Esophagus muscularis mucosa (tissue), 4 donors: ENCODE data around the gene CEP131. TPM values are rescaled to one million over a fixed set of nuclear protein-coding genes. Genes with fewer than 3 reads are reported as not detected.

ENCODE experiments used
- DNase-seq: peaks from one replicate; pipeline ENCODE4 v3.0.0-alpha.2; 2017; ENCODE audit errors: extremely low spot score
- H3K27ac ChIP-seq, 4 donors: fragments of 200-600 bp; sonication (generic); replicated peaks in 1 of 4; 1 replicate in 3 of 4; 2 replicates in 1 of 4; pipeline ENCODE4 v1.5.1; 2016 to 2019; ENCODE audit warnings: mild to moderate bottlenecking in 1 of 4
- H3K27me3 ChIP-seq, 4 donors: fragments of 200-600 bp; sonication (generic); one replicate each; pipeline versions ENCODE4 v1.5.1 to v1.6.0; 2016 to 2019
- H3K36me3 ChIP-seq, 4 donors: fragments of 200-600 bp; sonication (generic); one replicate each; pipeline ENCODE4 v1.5.1; 2016 to 2019
- H3K4me1 ChIP-seq, 4 donors: fragments of 200-600 bp; sonication (generic); one replicate each; pipeline ENCODE4 v1.5.1; 2016 to 2019
- H3K4me3 ChIP-seq, 4 donors: fragments of 200-600 bp; sonication (generic); 1 replicate in 2 of 4; 2 replicates in 2 of 4; pipeline ENCODE4 v1.5.1; 2016 to 2019; ENCODE audit warnings: mild to moderate bottlenecking in 4 of 4, moderate library complexity in 1 of 4
- H3K9me3 ChIP-seq, 4 donors: fragments of 200-600 bp; sonication (generic); 1 replicate in 3 of 4; 2 replicates in 1 of 4; pipeline ENCODE4 v1.5.1; 2016 to 2019
- EP300 ChIP-seq: sonication (generic); formaldehyde crosslinking; IDR thresholded peaks from one replicate; pipeline ENCODE4 v1.6.1; 2017; ENCODE audit warnings: antibody characterized with exemption
- POLR2A ChIP-seq: fragments of 450-650 bp; IDR thresholded peaks from one replicate; pipeline ENCODE4 v1.6.1; 2017; ENCODE audit warnings: antibody characterized with exemption, moderate library complexity, mild to moderate bottlenecking, low read depth
- POLR2AphosphoS5 ChIP-seq, 2 donors: sonication (generic); formaldehyde crosslinking; IDR thresholded peaks; one replicate each; pipeline ENCODE4 v1.6.1; 2017; ENCODE audit warnings: antibody characterized with exemption in 2 of 2
- WGBS: methylation state at CpG from one replicate; pipeline ENCODE4 v1.1.5; 2018; 5-methylcytosine and 5-hydroxymethylcytosine counted together
- intact Hi-C: fragments of 100-400 bp; cut with DNase I; formaldehyde crosslinking; loops from one replicate; pipeline ENCODE4 v1.15.1; 2023
- total RNA-seq, 4 donors: library from RNA; depleted of rRNA; stranded (reverse); fragments of >200 nt; gene quantifications; one replicate each; pipeline versions ENCODE4 v1.1.0 to v1.2.1, GENCODE V29; 2016
- TF ChIP-seq, protein P1 (sequence below), 3 experiments: fragments of 200-600 bp in 2 of 3; fragments of 450-650 bp in 1 of 3; sonication (generic) in 2 of 3; IDR thresholded peaks; one replicate each; pipeline ENCODE4 v1.5.1; 2017 to 2019; ENCODE audit warnings: antibody characterized with exemption in 3 of 3, mild to moderate bottlenecking in 2 of 3, moderate library complexity in 1 of 3

Gene CEP131
- total RNA-seq, 4 donors from 2014 or later: 4.5 to 10.6 (median 8.9) TPM

DNA sequence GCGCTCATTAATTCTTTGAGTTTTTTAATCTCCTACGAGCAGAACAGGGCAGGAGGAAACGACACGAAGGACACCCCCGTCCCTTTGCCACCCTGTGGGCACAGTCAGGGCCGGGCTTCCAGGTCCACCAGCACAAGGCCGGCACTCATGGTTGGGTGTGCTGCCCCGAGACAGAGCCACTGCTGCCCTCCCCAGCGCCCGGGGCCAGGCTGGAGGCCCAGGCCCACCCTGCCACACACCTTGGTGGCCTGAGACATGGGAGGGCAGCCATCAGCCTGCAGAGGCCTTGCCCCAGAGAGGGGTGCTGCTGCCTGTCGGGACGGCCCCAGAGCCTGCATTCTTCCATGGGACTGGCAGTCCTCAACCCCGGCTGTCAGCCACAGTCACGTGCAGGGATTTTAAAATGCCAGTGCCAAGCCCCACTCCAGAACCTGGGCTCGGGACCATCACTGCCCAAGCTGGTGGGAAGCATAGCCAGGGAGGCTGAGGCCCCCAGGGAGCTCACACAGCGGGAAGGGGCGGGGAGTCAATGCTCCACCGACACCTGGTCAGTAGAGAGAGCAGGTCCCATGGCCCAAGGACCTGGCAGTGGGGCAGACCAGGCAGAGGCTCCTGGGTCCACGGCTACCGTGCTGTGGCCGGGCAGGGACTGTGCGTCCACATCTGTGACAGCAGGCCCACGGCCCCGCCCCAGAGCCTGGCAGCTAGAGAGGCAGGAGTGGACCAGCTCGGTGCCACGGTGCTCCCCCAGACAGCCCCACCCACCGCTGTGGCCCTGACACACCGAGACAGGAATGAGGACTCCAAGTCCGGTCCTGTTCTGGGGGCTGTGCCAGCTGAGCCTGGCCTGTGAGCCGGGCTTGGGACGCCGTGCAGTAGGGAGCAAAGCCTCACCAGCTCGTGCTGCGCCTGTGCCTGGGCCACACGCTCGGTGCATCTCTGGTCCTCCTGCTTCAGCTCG lies 27.5 kb downstream of the CEP131 start:
- DNase-seq: no peak
- 95% methylated on average over 10 of the region's 37 CpGs for WGBS
- intact Hi-C loops: loop anchor here (5.0 kb wide), 1 partner anchor 53 kb away; no protein-coding TSS in a partner anchor

GRCh38 chr17:81194225-81194760 lies 28.5 kb downstream of the CEP131 start:
- Histone ChIP-seq H3K4me3 (no peak overlapping the region), H3K27ac (no peak overlapping the region), H3K27me3 (no peaks in the 10 kb centered on the region), H3K9me3 (no peaks in the 10 kb centered on the region), H3K36me3 (peaks cover 0 to 75% (median 43%) of the 10 kb centered on the region in 4 donors), H3K4me1 (peaks cover 0 to 19% (median 7%) of the 10 kb centered on the region in 4 donors)
- DNase-seq: no peak
- TF ChIP-seq, protein P1, sequence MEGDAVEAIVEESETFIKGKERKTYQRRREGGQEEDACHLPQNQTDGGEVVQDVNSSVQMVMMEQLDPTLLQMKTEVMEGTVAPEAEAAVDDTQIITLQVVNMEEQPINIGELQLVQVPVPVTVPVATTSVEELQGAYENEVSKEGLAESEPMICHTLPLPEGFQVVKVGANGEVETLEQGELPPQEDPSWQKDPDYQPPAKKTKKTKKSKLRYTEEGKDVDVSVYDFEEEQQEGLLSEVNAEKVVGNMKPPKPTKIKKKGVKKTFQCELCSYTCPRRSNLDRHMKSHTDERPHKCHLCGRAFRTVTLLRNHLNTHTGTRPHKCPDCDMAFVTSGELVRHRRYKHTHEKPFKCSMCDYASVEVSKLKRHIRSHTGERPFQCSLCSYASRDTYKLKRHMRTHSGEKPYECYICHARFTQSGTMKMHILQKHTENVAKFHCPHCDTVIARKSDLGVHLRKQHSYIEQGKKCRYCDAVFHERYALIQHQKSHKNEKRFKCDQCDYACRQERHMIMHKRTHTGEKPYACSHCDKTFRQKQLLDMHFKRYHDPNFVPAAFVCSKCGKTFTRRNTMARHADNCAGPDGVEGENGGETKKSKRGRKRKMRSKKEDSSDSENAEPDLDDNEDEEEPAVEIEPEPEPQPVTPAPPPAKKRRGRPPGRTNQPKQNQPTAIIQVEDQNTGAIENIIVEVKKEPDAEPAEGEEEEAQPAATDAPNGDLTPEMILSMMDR (IDR thresholded peaks at IDR 0.05): no peak
- TF ChIP-seq EP300: no peak
- TF ChIP-seq POLR2AphosphoS5 (IDR thresholded peaks at IDR 0.05): no peak
- no peak for TF ChIP-seq POLR2A
- 78% methylated on average over 11 of the region's 21 CpGs for WGBS
- intact Hi-C loops: no loop called here

More for the DNA sequence above, 27.5 kb downstream of the CEP131 start:
- Histone ChIP-seq H3K4me1 (peaks cover 0 to 19% (median 7%) of the 10 kb centered on the region in 4 donors), H3K9me3 (no peaks in the 10 kb centered on the region), H3K36me3 (peaks cover 0 to 75% (median 41%) of the 10 kb centered on the region in 4 donors), H3K4me3 (no peak overlapping the region), H3K27ac (no peak overlapping the region), H3K27me3 (no peaks in the 10 kb centered on the region)
- TF ChIP-seq, protein P1 (IDR thresholded peaks at IDR 0.05): no peak
- TF ChIP-seq POLR2AphosphoS5 (IDR thresholded peaks at IDR 0.05): no peak
- TF ChIP-seq EP300: no peak
- no peak for TF ChIP-seq POLR2A

- Histone ChIP-seq H3K4me1 (peaks cover 0 to 19% (median 4%) of the 10 kb centered on the region in 4 donors), H3K4me3 (no peak overlapping the region), H3K27ac (no peak overlapping the region), H3K27me3 (no peaks in the 10 kb centered on the region), H3K36me3 (peaks cover 0 to 74% (median 38%) of the 10 kb centered on the region in 4 donors), H3K9me3 (no peaks in the 10 kb centered on the region)
- intact Hi-C loops: no loop called here
- TF ChIP-seq POLR2A: no peak
- TF ChIP-seq, protein P1 (IDR thresholded peaks at IDR 0.05): no peak
- TF ChIP-seq POLR2AphosphoS5 (IDR thresholded peaks at IDR 0.05): no peak
- TF ChIP-seq EP300: no peak
- no peak for DNase-seq
- 94% methylated on average over 20 of the region's 38 CpGs for WGBS
These were observed 29.1 kb downstream of the CEP131 start for GRCh38 chr17:81193470-81194224.

DNA sequence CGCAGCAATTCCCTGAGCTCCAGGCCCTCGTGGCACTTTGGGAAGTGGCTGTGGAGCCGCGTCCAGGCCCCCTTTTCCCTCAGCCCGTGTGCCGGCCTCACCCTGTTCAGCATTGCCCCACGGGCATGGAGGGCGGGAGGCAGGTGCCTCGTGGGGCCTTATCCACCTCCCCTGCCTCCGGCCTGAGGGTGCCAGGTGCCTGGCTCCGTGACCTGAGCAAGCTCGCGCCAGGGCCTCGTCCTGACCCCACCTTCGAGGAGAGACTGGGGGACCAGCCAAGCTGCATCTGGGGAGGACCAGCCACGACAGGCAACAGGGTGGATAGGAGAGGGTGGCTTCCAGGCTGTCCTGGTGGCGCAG lies 29.7 kb downstream of the CEP131 start:
- WGBS: 91% methylated on average over 4 of the region's 17 CpGs
- TF ChIP-seq EP300 (no peak), POLR2AphosphoS5 (IDR thresholded peaks at IDR 0.05) (no peak), POLR2A (no peak)
- TF ChIP-seq, protein P1 (IDR thresholded peaks at IDR 0.05): no peak
- Histone ChIP-seq H3K9me3 (no peaks in the 10 kb centered on the region), H3K27ac (no peak overlapping the region), H3K4me3 (no peak overlapping the region), H3K4me1 (peaks cover 0 to 19% (median 3%) of the 10 kb centered on the region in 4 donors), H3K36me3 (peaks cover 0 to 68% (median 34%) of the 10 kb centered on the region in 4 donors), H3K27me3 (no peaks in the 10 kb centered on the region)
- intact Hi-C loops: no loop called here
- DNase-seq: no peak
